GM18499 (cell line): ENCODE results near the gene LIPA.
A peak's percentile ranks its signal among the peaks of the same experiment; 100 is the strongest.
"Not testable (repeated sequence)": the region's sequence is repeated elsewhere in the genome, so short reads cannot be mapped to it uniquely, and the experiment has no call there.

Experiments
- ATAC-seq: cut with Tn5 transposase; IDR thresholded peaks from one replicate; pipeline ENCODE4 v1.9.1; 2021; ENCODE audit warnings: moderate number of reproducible peaks; ENCODE audit not compliant: insufficient read depth, unreplicated experiment

The LIPA gene

DNA sequence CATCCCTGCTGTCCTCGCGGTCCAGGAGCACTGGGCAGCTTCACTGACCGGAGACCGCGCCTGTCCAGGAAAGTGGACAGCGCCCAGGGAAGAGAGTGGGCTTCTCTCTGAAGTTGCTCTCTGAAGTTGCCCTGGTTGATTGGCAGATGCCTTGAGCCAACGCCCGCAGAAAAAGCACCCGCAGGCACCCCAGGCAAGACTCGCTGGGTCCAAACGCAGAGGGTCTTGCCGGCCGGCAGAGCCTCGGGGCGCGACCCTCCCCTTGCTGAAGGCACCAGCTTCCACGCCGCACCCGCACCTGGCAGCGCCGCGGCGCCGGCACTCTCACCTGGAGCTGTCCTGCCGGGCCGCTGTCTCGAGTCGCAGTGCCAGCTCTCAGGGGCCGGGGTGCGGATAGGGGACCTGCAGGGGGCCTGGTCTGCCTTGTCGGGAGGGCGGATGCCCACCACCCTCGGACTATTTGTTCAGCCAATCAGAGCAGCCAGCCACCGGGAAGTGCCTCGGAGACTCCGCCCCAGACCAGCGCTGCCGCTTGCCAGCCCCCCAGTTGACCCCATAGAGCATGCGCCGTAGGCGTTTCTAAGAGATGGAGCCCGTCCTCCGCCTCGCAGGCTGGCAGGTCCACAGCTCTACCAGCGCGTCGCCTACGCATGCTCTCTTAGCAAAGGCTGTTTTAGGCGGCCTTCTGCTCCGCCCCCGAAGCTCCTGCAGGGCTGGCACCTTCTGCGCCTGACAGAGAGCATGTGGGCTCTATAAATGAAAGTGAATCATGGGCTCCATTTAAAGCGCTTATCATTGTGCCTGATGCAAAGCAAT is at the start of gene LIPA:
TSS of gene LIPA (minus strand) at position 367 of the 816 bp plus-strand sequence. CDS start 4,127 bp downstream, outside the sequence.
- peak; percentile 90 for ATAC-seq

DNA sequence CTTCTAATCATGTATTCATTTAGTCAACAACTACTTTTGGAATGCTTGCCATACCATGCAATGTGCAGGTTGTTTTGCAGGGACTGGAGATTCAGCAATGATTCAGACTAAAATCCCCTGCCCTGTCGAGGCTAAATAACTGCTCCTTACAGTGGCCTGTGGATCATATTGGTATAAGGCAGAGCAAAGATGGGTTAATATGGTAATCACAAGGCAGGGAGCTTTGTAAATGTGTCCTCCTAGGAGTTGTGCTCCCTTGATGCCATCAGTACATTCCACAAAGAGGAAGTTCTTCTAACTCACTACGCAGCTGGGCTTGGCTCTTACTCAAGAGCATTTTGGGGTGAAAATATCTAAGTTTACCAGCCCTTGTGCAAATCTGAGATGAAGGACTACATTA is 49.7 kb upstream of the LIPA start:
- ATAC-seq, result no peak

DNA sequence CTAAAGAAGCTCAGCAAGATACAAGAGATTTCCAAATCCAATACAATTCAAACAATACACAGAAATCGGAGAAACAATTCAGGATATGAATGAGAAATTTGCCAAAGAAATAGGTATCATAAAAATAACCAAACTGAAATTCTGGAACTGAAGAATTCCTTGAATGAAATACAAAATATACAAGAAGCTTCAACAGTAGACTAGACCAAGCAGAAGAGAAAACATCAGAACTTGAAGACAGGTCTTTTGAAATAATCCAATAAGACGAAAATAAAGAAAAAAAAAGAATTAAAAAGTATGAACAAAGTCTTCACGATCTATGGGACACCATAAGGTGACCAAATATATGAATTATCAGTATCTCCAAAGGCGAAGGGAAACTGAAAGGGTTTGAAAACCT is 47.5 kb upstream of the LIPA start:
- no peak for ATAC-seq

DNA sequence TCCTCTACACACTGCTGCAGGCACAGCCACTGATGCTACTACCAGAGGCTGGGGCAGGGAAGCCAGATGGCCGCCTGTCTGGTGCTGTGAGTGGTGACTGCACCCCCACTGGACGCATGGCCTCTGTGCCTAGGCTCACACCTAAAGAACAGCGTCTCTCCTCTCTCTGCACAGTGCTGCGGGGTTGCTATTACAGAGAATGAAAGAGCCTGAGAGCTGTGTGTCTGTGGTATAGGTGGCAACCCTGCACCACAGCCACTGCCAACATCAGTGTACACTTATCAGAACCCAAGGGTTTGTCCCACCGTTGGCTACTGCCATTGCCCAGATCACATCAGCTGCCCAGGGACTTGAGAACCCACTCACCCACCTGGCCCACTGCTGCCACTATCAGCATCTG is 46.2 kb upstream of the LIPA start:
- no peak for ATAC-seq

DNA sequence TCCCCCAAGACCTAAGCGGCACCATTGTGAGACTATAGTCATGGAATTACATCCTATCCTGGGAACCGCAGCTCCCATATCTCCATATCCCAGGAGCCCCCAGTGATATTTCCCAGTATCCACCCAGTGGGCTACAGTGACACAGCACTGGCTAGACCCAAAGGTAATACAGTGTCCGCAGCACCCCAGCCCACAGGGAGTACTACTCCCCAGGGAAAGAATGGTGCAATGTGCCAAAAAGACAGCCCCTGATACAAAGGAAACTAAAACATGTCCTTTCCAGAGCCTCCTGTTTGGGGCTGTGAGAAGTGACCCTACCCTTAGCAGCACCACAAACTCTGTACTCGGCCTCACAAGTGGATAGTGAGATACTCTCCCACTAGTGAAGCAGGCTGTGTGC is 45.8 kb upstream of the LIPA start:
- ATAC-seq, result no peak

DNA sequence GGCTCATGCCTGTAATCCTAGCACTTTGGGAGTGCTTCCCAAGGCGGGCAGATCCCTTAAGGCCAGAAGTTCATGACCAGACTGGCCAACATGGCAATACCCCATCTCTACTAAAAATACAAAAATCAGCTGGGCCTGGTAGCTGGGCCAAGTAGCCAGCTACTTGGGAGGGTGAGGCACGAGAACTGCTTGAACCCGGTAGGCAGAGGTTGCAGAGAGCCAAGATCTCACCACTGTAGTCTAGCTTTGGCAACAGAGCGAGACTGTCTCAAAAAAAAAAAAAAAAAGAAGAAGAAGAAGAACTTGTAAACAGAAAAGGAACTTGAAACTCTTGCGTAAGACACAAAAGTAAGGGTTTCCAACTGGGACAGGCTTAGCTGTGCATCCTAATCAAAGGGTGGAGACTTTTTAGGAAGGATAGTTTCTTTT is 44.7 kb upstream of the LIPA start:
- no peak for ATAC-seq

DNA sequence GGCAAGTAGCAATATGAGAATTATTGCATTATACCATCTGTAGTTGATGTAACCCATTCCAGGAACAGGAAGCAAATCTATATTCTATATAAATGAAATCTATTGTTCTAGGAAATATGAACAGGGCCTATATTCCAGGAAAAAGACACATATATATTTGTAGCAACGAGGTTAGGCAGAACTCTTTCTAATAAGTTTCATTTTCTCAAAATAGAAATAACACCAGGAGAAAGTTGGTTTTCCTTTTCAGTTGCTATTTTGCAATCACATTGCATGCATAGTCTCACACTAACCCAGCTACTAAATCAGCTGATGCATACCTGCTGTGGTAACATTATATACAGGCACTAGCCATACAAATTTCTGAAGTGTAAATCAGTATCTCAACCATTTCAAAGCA is 44.0 kb upstream of the LIPA start:
- no peak for ATAC-seq

DNA sequence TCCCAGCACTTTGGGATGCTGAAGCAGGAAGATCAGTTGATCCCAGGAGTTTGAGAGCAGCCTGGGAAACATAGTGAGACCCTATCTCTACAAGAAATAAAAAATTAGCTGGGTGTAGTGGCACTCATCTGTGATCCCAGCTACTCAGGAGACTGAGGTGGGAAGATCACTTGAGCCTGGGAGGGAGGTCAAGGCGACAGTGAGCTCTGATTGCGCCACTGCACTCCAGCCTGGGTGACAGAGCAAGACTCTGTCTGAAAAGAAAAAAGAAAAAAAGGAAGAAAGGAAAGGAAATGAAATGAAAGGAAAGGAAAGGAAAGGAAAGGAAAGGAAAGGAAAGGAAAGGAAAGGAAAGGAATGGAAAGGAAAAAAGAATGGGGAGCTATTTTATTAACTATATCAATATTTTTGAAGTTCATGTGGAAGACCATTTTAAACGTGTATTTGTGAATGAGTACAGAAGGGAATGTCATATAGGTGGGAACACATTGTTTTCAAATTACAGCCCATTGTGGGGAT is 43.2 kb upstream of the LIPA start:
- no peak for ATAC-seq

DNA sequence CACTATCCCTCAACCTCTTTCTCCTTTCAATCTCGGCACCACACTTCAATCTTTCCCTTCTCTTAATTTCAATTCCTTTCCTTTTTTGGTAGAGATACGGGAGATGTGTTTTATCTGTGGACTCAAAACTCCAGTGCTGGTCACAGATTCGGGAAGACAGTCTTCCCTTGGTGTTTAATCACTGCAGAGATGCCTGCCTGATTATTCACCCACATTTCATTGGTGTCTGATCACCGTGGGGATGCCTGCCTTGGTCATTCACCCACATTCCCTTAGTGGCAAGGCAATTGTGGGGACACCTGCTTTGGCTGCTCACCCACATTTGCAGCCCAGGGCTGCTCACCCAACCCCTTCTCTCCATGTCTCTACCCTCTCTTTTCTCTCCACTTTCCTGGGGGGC is 33.7 kb upstream of the LIPA start:
- not testable (repeated sequence) for ATAC-seq

DNA sequence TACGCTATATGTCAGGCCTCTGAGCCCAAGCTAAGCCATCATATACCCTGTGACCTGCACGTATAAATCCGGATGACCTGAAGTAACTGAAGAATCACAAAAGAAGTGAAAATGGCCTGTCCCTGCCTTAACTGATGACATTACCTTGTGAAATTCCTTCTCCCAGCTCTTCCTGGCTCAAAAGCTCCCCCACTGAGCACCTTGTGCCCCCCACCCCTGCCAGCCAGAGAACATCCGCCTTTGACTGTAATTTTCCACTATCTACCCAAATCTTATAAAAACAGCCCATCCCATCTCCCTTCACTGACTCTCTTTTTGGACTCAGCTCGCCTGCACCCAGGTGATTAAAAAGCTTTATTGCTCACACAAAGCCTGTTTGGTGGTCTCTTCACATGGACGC is 33.1 kb upstream of the LIPA start:
- ATAC-seq, result not testable (repeated sequence)

DNA sequence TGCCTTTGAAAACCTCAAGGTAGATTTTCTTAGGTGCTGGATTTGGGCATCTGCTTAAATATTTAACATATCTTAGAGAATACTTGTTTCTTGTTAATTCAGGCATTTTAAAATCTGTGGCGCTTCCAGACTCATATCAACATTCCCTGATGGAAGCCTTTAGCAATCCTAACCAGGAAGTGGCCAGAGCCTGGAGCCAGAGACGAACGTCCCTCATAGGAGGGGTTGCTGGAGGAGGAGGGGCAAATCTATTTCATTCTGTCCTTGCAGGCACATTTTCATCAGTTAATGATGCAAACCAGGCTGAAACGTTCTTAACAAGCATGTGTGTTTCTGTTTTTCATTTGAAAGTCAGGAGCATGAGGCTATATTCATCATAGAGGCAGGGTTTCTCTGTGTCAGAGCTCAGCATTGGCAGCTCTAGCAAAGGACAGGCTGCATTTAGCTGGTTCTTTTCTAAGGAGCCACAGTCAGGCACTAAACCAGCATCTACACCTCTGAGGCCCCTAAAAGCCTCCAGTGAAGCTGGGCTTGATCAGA is 32.4 kb upstream of the LIPA start:
- no peak for ATAC-seq

DNA sequence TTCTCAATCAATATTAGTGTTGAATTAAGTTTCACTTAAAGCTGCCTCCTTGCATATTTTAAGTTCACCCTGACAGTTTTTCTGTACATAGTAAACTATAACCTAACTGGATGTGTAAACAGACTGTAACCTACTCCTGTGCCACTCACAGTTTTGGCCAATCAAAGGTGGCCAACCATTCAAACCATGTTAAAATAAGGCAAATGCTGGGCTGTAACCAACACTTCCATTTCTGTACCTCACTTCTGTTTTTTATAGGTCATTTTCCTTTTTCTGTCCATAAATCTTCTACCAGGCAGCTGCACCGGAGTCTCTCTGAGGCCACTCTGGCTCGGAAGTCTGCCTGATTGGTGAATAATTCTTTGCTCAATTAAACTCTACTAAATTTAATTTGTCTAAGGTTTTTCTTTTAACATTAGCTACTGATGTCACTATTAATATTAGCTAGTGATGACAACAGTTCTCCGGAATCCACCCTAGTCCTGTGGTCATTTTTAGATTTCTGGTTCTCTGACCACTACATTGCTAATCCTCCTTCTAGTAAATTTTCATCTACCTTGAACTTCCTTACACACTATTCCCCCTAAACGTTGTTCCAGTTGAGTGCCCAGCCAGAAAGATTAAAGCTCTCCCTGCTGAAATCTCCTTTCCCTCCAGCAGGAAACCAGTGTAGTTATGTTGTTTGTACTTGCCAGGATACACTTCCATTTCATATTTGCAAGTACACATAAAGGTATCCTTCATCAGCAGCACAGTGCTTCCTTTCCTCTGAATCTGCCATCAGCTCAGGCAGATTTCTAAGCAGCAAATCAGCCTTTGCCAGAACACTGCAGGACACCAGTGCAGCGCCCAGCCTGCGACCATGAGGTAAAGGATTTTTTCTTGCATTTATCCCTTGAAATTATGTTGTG is 31.7 kb upstream of the LIPA start:
- ATAC-seq, result no peak

DNA sequence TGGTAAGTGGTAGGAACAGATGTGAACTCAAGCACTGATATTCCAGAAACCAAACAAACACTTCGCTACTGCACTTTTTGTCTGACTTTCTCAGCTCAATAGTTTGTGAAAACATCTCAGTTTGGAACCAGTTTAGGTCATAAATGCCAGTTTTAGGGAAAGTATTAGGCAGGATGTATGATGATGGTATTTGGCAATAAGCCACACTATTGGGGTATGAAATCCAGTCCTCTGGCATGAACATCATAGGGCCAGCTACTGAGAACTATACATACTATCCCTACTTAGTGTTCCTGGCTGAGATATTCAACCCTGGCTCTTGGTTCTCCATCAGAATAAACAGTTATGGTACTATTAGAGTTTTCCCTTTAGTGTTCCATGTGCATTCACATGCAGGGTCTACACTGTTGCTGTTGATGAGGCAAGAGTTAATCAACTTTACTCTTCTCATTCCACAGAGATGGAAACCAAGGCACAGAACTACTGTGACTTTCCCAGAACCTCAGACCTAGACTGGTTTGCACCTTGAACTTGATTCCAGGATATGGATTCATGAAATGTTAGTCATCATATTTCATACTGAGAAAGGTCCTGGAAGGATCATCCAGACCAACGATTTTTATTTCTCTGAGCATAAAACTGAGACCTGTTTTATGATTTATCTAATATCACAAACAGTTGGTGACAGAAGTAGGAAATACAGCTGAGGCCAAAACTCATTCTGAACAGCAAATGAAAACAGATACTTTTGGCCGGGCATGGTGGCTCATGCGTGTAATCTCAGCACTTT is 30.2 kb upstream of the LIPA start:
- no peak for ATAC-seq

DNA sequence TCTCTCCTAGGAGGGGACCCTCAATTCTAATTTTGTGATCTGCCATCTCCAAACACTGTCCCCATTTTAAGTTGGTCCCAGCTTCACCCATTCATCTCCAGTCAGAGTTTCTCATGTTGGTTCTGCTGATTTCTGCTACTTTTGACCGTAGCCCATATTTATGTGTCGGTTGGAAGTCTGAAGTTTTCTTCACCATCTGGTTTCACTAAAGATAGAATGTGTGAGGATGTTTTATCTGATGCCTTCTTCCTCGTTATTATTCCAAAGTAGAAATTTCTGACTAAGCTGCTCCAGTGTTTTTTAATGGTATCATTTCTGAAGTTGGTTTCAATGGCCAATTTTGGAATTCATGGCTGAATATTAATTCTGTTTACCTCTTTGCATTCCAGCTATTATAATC is 28.9 kb upstream of the LIPA start:
- no peak for ATAC-seq

DNA sequence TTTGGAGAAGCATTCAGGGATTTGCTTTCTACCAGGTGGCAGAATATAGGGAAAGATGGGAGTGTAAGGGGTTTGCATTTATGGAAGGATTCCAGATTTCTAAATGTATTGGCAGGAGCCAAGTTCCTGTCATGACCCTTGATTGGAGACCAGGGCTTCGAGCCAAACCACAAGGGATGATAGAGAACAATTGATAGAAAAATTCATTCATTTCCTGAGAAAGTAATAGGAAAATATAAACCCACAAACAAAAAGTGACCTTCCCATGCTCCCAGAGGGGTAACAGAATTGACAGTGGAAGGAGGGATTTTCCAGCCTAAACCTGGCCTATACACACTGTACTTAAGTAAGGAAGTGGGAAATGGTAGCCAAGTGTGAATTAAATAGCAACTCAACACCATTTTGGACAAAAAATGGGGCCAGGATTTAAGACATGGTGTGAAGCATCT is 27.9 kb upstream of the LIPA start:
- ATAC-seq, result no peak

DNA sequence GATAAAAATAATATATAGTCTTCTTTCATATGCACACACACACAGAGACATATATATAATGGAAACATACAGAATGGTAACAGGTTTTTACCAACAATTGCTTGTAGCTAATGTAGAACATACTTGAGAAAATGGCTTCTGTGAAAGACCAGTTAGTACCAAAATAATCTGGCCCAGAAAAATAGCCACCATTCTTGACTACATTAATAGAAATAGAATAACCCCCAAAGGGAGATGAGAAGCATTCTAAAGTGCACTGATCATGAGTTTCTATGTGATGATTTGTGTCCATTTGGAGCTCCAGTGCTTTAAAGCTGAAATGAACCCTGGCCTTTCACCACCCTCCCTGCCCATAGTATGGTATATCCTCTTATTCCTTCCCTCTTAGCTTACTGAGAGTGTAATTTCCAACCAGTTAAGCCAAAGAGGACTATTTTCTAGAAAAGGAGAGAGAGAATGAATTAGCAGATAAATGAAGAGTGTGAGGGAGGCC is 27.4 kb upstream of the LIPA start:
- ATAC-seq, result no peak

DNA sequence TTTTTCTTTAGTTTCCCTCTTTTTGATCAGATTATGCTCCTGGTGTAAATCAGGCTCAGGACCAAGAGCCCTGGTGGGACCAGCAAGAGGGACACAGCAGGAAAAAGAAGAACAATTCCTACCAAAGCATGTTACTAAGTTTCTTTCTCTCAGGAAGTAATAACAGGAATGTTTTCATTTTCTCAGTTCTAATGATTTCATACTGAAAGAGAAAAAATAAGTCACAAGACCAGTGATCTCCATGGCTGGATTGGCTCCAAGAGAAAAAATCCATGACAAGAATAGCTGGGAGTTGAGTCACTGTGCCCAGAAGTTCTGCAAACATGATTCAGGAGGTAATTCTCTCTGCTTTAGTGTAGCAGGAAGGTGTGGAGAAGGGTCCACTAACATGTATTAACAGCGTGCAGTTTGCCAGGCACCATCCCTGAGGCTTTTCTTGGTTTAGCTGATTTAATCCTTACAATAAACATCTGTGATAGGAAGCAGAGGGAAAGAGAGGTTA is 26.5 kb upstream of the LIPA start:
- no peak for ATAC-seq

DNA sequence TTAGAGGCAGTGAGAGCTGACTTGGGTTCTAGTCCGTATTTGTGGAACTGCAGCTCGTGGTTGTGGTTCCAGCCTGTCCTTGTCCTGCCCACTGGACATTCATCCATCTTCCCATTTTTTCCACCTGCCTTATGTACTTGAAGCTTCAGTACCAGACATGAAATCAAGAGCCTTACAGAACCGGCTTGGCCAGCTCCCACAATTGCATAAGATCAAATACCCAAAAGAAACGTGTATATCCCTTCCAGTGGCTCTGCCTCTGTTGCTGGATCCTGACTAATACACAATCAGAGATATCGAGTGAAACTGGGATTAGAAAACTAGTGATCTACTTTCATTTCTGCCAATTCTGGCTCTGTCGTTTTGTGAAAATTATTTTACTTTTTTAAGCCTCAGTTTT is 23.8 kb upstream of the LIPA start:
- ATAC-seq, result no peak

DNA sequence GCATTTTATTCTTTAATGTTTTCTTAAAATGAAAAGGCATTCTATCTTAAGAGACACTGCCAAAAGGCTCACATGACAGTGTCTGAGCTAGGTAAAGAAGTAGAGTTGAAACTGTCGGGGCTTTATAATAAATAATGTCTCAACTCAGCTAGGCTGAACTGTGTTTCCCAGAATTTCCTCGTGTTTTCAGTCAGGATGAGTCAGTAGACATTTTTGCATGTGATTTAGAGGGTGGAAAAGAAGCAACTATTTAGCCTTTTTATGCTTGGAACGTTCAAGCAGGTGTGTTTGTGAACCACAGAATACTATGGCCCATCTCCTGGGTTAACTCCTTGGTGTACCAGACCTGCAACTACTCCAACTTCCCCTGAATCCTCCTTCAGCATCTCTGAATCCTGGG is 23.4 kb upstream of the LIPA start:
- no peak for ATAC-seq

DNA sequence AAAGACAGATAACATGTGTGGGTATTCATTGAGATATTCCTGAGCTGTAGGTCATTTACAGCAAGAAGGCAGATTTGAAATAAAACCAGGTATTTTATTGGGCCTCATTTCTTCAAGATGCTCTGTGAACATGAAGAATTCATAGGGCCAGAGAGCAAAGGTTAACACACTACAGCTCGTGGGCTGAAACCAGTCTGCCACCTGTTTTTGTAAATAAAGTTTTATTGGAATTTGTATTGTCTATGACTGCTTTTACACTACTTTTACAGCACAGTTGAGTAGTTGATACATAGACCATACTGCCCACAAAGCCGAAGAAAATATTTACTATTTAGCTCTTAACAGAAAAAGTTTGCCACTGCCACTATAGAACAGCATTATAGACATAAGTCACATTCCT is 22.1 kb upstream of the LIPA start:
- no peak for ATAC-seq
